ENCODE data around the gene BPTF.
"Not testable (repeated sequence)": the region's sequence is repeated elsewhere in the genome, so short reads cannot be mapped to it uniquely, and the experiment has no call there.

BPTF gene

DNA sequence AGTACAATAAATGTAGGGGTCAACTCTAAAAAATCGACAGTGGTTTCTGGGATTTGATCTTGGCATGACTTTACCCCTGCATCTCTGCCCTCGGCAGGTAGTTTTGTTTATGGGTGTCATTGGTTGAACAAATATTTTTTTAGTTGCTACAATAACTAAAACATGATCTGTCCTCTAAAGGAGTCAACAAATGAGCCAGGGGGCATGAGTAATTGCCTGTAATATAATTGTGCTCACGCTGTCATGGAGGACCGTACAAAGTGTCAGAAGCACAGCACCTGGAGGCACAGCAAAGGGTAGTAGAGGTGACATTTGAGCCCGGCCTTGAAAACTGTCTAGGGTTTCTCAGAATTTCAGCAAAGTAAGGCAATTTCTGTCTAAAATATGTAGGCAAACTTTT lies 22.9 kb downstream of the BPTF start:
- H3K4me1 ChIP-seq (ENCODE audit: control insufficient read depth, low read depth, low read length); H3K27me3 ChIP-seq (ENCODE audit: insufficient read depth, low read length, poor library complexity); H2BK15ac ChIP-seq (replicated peaks; ENCODE audit: low read depth); H3K23ac ChIP-seq (ENCODE audit: low read length); H2BK120ac ChIP-seq (ENCODE audit: low read depth, low read length); H3K4ac ChIP-seq (ENCODE audit: low read depth, low read length); H3K4me3 ChIP-seq (ENCODE audit: low read length); H3K79me1 ChIP-seq (ENCODE audit: low read length); H3K36me3 ChIP-seq (ENCODE audit: control insufficient read depth, insufficient read depth, low read length); DNase-seq; H3K27ac ChIP-seq (ENCODE audit: low read depth, low read length); H2AK5ac ChIP-seq (ENCODE audit: low read length); H3K18ac ChIP-seq (ENCODE audit: low read length); H3K9ac ChIP-seq (ENCODE audit: low read length); H4K8ac ChIP-seq (ENCODE audit: low read depth, low read length); H4K5ac ChIP-seq (ENCODE audit: low read length); H3K56ac ChIP-seq (ENCODE audit: low read length); H3K4me2 ChIP-seq (ENCODE audit: low read length); H2BK5ac ChIP-seq (ENCODE audit: low read length): not testable (repeated sequence)
- peaks cover 52% of the 10 kb centered on the region for H3K79me2 ChIP-seq (ENCODE audit: control insufficient read depth, insufficient read depth, low read length)
- no CpG with 5 or more reads among the region's 5 CpGs for WGBS (ENCODE audit: extremely low coverage, insufficient coverage, low lambda C conversion rate)

DNA sequence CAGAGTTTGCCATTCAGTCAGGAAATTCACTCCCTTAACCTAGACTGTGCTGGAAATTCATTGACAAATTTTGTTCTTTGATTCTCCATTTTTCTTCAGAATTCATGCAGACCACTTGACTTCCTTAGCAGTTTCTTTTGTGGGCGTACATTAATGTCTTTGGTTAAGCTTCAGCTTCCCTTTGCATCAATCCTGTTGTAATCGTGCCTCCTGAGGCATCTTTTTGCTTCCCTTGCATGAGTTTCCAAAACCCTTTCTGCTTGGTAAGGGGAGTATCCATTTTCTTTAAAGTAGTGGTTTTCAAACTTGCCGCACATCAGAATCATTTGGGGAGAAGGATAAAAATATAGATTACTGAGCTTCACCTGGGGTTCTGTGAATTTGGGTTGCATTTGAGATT lies 23.5 kb downstream of the BPTF start:
- H3K79me2 ChIP-seq (ENCODE audit: control insufficient read depth, insufficient read depth, low read length), result peaks cover 53% of the 10 kb centered on the region
- H2AK5ac ChIP-seq (ENCODE audit: low read length); H3K27ac ChIP-seq (ENCODE audit: low read depth, low read length); H3K4me1 ChIP-seq (ENCODE audit: control insufficient read depth, low read depth, low read length); H3K18ac ChIP-seq (ENCODE audit: low read length); H3K23ac ChIP-seq (ENCODE audit: low read length); H3K36me3 ChIP-seq (ENCODE audit: control insufficient read depth, insufficient read depth, low read length); H4K8ac ChIP-seq (ENCODE audit: low read depth, low read length); DNase-seq; H2BK120ac ChIP-seq (ENCODE audit: low read depth, low read length); H4K5ac ChIP-seq (ENCODE audit: low read length); H3K27me3 ChIP-seq (ENCODE audit: insufficient read depth, low read length, poor library complexity); H3K4me2 ChIP-seq (ENCODE audit: low read length); H3K79me1 ChIP-seq (ENCODE audit: low read length); H3K56ac ChIP-seq (ENCODE audit: low read length); H2BK15ac ChIP-seq (replicated peaks; ENCODE audit: low read depth); H3K9ac ChIP-seq (ENCODE audit: low read length); H2BK5ac ChIP-seq (ENCODE audit: low read length); H3K4ac ChIP-seq (ENCODE audit: low read depth, low read length); H3K4me3 ChIP-seq (ENCODE audit: low read length): not testable (repeated sequence)
- WGBS (ENCODE audit: extremely low coverage, insufficient coverage, low lambda C conversion rate), result no CpG with 5 or more reads among the region's 3 CpGs

DNA sequence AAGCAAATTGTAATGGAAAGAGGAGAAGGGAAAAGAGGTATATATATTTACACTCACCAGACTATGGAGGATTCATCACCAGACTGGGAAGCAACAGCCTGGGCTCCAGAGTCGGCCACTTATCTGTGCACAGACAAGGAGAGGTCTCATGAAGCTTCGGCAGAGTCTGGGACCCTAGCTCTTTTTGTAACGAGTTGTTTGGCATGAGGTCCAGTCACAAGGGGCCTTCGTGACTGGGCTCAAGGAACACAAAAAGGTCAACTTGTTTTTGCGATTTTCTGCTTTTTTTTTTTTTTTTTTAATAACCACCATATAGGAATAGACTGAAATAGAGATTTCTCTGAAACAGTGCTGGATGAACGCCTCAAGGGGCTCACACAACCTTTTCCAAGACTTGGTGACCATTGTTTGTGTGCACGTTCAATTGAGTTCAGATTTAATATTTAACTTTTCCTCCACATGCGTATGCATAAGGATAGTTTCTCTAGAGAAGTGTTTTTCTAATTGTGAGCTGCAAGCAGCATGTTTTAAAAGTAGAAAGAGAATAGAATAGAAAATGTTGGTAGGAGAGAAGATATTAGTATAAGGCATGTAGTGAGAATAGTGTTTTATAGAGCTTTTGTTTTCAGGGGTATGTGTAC lies 25.8 kb downstream of the BPTF start:
- H2BK5ac ChIP-seq (ENCODE audit: low read length), result no peak overlapping the region
- H3K36me3 ChIP-seq (ENCODE audit: control insufficient read depth, insufficient read depth, low read length), result no peaks in the 10 kb centered on the region
- H3K56ac ChIP-seq (ENCODE audit: low read length), result no peak overlapping the region
- H3K18ac ChIP-seq (ENCODE audit: low read length), result no peak overlapping the region
- no peak overlapping the region for H3K4me3 ChIP-seq (ENCODE audit: low read length)
- H2AK5ac ChIP-seq (ENCODE audit: low read length), result no peak overlapping the region
- no peak overlapping the region for H3K27ac ChIP-seq (ENCODE audit: low read depth, low read length)
- no CpG with 5 or more reads among the region's 8 CpGs for WGBS (ENCODE audit: extremely low coverage, insufficient coverage, low lambda C conversion rate)
- no peak overlapping the region for H3K4ac ChIP-seq (ENCODE audit: low read depth, low read length)
- DNase-seq, result no peak
- no peak overlapping the region for H4K8ac ChIP-seq (ENCODE audit: low read depth, low read length)
- H3K27me3 ChIP-seq (ENCODE audit: insufficient read depth, low read length, poor library complexity), result no peaks in the 10 kb centered on the region
- no peak overlapping the region for H2BK120ac ChIP-seq (ENCODE audit: low read depth, low read length)
- no peak overlapping the region for H3K9ac ChIP-seq (ENCODE audit: low read length)
- H3K4me1 ChIP-seq (ENCODE audit: control insufficient read depth, low read depth, low read length), result no peaks in the 10 kb centered on the region
- no peak overlapping the region for H2BK15ac ChIP-seq (replicated peaks; ENCODE audit: low read depth)
- H3K79me2 ChIP-seq (ENCODE audit: control insufficient read depth, insufficient read depth, low read length), result peaks cover 61% of the 10 kb centered on the region
- H3K4me2 ChIP-seq (ENCODE audit: low read length), result no peak overlapping the region
- H3K23ac ChIP-seq (ENCODE audit: low read length), result no peak overlapping the region
- H4K5ac ChIP-seq (ENCODE audit: low read length), result no peak overlapping the region
- peaks cover 15% of the 10 kb centered on the region for H3K79me1 ChIP-seq (ENCODE audit: low read length)

DNA sequence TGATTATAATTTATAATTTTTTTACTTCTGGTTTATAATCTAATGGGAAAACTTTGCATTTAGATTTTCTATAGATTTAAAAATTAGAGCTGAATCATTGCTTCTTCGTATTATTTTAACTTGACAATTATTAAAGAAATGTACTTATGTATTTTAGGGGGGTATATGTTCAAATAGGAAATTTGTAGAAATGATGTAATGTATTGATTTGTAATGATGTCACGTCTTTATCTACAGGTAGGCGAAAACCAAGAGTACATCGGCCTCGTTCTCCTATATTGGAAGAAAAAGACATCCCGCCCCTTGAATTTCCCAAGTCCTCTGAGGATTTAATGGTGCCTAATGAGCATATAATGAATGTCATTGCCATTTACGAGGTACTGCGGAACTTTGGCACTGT lies 28.4 kb downstream of the BPTF start:
- no peak overlapping the region for H3K4me2 ChIP-seq (ENCODE audit: low read length)
- peaks cover 55% of the 10 kb centered on the region for H3K79me2 ChIP-seq (ENCODE audit: control insufficient read depth, insufficient read depth, low read length)
- H4K8ac ChIP-seq (ENCODE audit: low read depth, low read length), result no peak overlapping the region
- no peak overlapping the region for H2BK15ac ChIP-seq (replicated peaks; ENCODE audit: low read depth)
- no peak overlapping the region for H4K5ac ChIP-seq (ENCODE audit: low read length)
- H2BK5ac ChIP-seq (ENCODE audit: low read length), result no peak overlapping the region
- no peak overlapping the region for H3K9ac ChIP-seq (ENCODE audit: low read length)
- no peak overlapping the region for H3K27ac ChIP-seq (ENCODE audit: low read depth, low read length)
- 100% methylated on average over 1 of the region's 8 CpGs for WGBS (ENCODE audit: extremely low coverage, insufficient coverage, low lambda C conversion rate)
- no peak overlapping the region for H3K4me3 ChIP-seq (ENCODE audit: low read length)
- H3K79me1 ChIP-seq (ENCODE audit: low read length), result peaks cover 10% of the 10 kb centered on the region
- no peak for DNase-seq
- no peak overlapping the region for H3K18ac ChIP-seq (ENCODE audit: low read length)
- no peaks in the 10 kb centered on the region for H3K27me3 ChIP-seq (ENCODE audit: insufficient read depth, low read length, poor library complexity)
- H3K23ac ChIP-seq (ENCODE audit: low read length), result no peak overlapping the region
- H2BK120ac ChIP-seq (ENCODE audit: low read depth, low read length), result no peak overlapping the region
- H3K56ac ChIP-seq (ENCODE audit: low read length), result no peak overlapping the region
- H3K4ac ChIP-seq (ENCODE audit: low read depth, low read length), result no peak overlapping the region
- no peaks in the 10 kb centered on the region for H3K36me3 ChIP-seq (ENCODE audit: control insufficient read depth, insufficient read depth, low read length)
- H3K4me1 ChIP-seq (ENCODE audit: control insufficient read depth, low read depth, low read length), result no peaks in the 10 kb centered on the region
- no peak overlapping the region for H2AK5ac ChIP-seq (ENCODE audit: low read length)

DNA sequence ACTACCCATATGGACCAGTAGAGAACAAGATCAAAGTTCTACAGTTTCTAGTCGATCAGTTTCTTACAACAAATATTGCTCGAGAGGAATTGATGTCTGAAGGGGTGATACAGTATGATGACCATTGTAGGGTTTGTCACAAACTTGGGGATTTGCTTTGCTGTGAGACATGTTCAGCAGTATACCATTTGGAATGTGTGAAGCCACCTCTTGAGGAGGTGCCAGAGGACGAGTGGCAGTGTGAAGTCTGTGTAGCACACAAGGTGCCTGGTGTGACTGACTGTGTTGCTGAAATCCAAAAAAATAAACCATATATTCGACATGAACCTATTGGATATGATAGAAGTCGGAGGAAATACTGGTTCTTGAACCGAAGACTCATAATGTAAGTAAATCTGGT lies 29.1 kb downstream of the BPTF start:
- Histone ChIP-seq H3K79me1 (ENCODE audit: low read length) (peaks cover 10% of the 10 kb centered on the region), H3K4ac (ENCODE audit: low read depth, low read length) (no peak overlapping the region), H3K4me2 (ENCODE audit: low read length) (no peak overlapping the region), H3K27me3 (ENCODE audit: insufficient read depth, low read length, poor library complexity) (no peaks in the 10 kb centered on the region), H3K36me3 (ENCODE audit: control insufficient read depth, insufficient read depth, low read length) (no peaks in the 10 kb centered on the region), H2BK120ac (ENCODE audit: low read depth, low read length) (no peak overlapping the region), H2BK5ac (ENCODE audit: low read length) (no peak overlapping the region), H3K18ac (ENCODE audit: low read length) (no peak overlapping the region), H3K23ac (ENCODE audit: low read length) (no peak overlapping the region), H3K9ac (ENCODE audit: low read length) (no peak overlapping the region), H3K4me1 (ENCODE audit: control insufficient read depth, low read depth, low read length) (no peaks in the 10 kb centered on the region), H3K79me2 (ENCODE audit: control insufficient read depth, insufficient read depth, low read length) (peaks cover 55% of the 10 kb centered on the region), H2AK5ac (ENCODE audit: low read length) (no peak overlapping the region), H3K27ac (ENCODE audit: low read depth, low read length) (no peak overlapping the region), H4K8ac (ENCODE audit: low read depth, low read length) (no peak overlapping the region), H3K56ac (ENCODE audit: low read length) (no peak overlapping the region), H2BK15ac (replicated peaks; ENCODE audit: low read depth) (no peak overlapping the region), H3K4me3 (ENCODE audit: low read length) (no peak overlapping the region), H4K5ac (ENCODE audit: low read length) (no peak overlapping the region)
- no peak for DNase-seq
- no CpG with 5 or more reads among the region's 6 CpGs for WGBS (ENCODE audit: extremely low coverage, insufficient coverage, low lambda C conversion rate)
